Activated T-cell treated with anti-CD3 and anti-CD28 coated beads, Interleukin-2, amount 50 U/mL, for 72 hours (primary cell): ENCODE measurements around the gene FLRT2. TPM values are rescaled to one million over a fixed set of nuclear protein-coding genes. Genes with fewer than 3 reads are reported as not detected.

Experiments
- ATAC-seq, 2 donors: fragments of 150-1000 bp; cut with Tn5 transposase; replicated peaks in 1 of 2; 2 replicates each; pipeline ENCODE4 v1.10.0; 2021; ENCODE audit warnings: moderate library complexity in 2 of 2, mild to moderate bottlenecking in 1 of 2
- DNase-seq, 2 donors: peaks; one replicate each; pipeline ENCODE4 v3.0.0; 2021 to 2022; ENCODE audit warnings: mixed read lengths in 1 of 2
- H3K27ac Mint-ChIP-seq: one replicate; pipeline ENCODE4 v1.8.0; 2022; ENCODE audit warnings: mild to moderate bottlenecking, moderate library complexity, mixed read lengths
- H3K27me3 Mint-ChIP-seq: one replicate; pipeline ENCODE4 v1.8.0; 2022; ENCODE audit warnings: low read depth, mixed read lengths
- H3K36me3 Mint-ChIP-seq, 2 donors: one replicate each; pipeline ENCODE4 v1.8.0; 2022; ENCODE audit warnings: mixed read lengths in 2 of 2, mild to moderate bottlenecking in 1 of 2; ENCODE audit not compliant: insufficient read depth in 2 of 2
- H3K4me1 Mint-ChIP-seq: one replicate; pipeline ENCODE4 v1.8.0; 2022; ENCODE audit warnings: low read depth, mixed read lengths
- H3K4me3 Mint-ChIP-seq, 2 donors: one replicate each; pipeline ENCODE4 v1.8.0; 2022; ENCODE audit warnings: mild to moderate bottlenecking in 2 of 2, mixed read lengths in 2 of 2, moderate library complexity in 2 of 2
- H3K9me3 Mint-ChIP-seq, 2 donors: one replicate each; pipeline ENCODE4 v1.8.0; 2022; ENCODE audit warnings: mixed read lengths in 2 of 2
- total RNA-seq, 2 donors: library from RNA; stranded (reverse); gene quantifications; one replicate each; pipeline ENCODE4 v1.2.3, GENCODE V29; 2022

The FLRT2 gene
- total RNA-seq, 2 donors from 2014 or later, result not detected

- ATAC-seq, result no peak
- no peaks in the 10 kb centered on the region for H3K27me3 Mint-ChIP-seq
- H3K36me3 Mint-ChIP-seq, result no peaks in the 10 kb centered on the region
- peaks cover 1 to 2% of the 10 kb centered on the region in 2 donors for H3K9me3 Mint-ChIP-seq
- H3K27ac Mint-ChIP-seq, result no peak overlapping the region
- no peak overlapping the region for H3K4me3 Mint-ChIP-seq
- H3K4me1 Mint-ChIP-seq, result no peaks in the 10 kb centered on the region
- no peak for DNase-seq
Measured at GRCh38 chr14:85596562-85596961, 66.6 kb downstream of the FLRT2 start.

- H3K27me3 Mint-ChIP-seq, result no peaks in the 10 kb centered on the region
- H3K36me3 Mint-ChIP-seq, result no peaks in the 10 kb centered on the region
- no peak overlapping the region for H3K4me3 Mint-ChIP-seq
Measured at GRCh38 chr14:85597701-85598100, 67.8 kb downstream of the FLRT2 start.

GRCh38 chr14:85599939-85600338 lies 70.0 kb downstream of the FLRT2 start:
- no peak for ATAC-seq
- no peaks in the 10 kb centered on the region for H3K36me3 Mint-ChIP-seq
- no peak overlapping the region for H3K27ac Mint-ChIP-seq
- H3K27me3 Mint-ChIP-seq, result no peaks in the 10 kb centered on the region
- H3K4me1 Mint-ChIP-seq, result no peaks in the 10 kb centered on the region
- DNase-seq, result no peak
- H3K4me3 Mint-ChIP-seq, result no peak overlapping the region
- peaks cover 1 to 5% of the 10 kb centered on the region in 2 donors for H3K9me3 Mint-ChIP-seq

More at GRCh38 chr14:85597701-85598100, 67.8 kb downstream of the FLRT2 start:
- Mint-ChIP-seq H3K9me3 (peaks cover 1 to 2% of the 10 kb centered on the region in 2 donors), H3K27ac (no peak overlapping the region), H3K4me1 (no peaks in the 10 kb centered on the region)
- no peak for DNase-seq
- ATAC-seq, result no peak

- ATAC-seq, result no peak
- Mint-ChIP-seq H3K4me3 (no peak overlapping the region), H3K9me3 (peaks cover 1 to 5% of the 10 kb centered on the region in 2 donors), H3K4me1 (no peaks in the 10 kb centered on the region), H3K36me3 (no peaks in the 10 kb centered on the region), H3K27me3 (no peaks in the 10 kb centered on the region), H3K27ac (no peak overlapping the region)
- no peak for DNase-seq
Measured at GRCh38 chr14:85601246-85601645, 71.3 kb downstream of the FLRT2 start.

- ATAC-seq, result no peak
- Mint-ChIP-seq H3K9me3 (peaks cover 1 to 5% of the 10 kb centered on the region in 2 donors), H3K27ac (no peak overlapping the region), H3K27me3 (no peaks in the 10 kb centered on the region), H3K4me1 (no peaks in the 10 kb centered on the region), H3K4me3 (no peak overlapping the region), H3K36me3 (no peaks in the 10 kb centered on the region)
- DNase-seq, result no peak
Measured at GRCh38 chr14:85601690-85602089, 71.7 kb downstream of the FLRT2 start.

GRCh38 chr14:85602345-85602744 lies 72.4 kb downstream of the FLRT2 start:
- peaks cover 1 to 5% of the 10 kb centered on the region in 2 donors for H3K9me3 Mint-ChIP-seq
- DNase-seq, result no peak
- H3K27ac Mint-ChIP-seq, result no peak overlapping the region
- H3K36me3 Mint-ChIP-seq, result no peaks in the 10 kb centered on the region
- no peaks in the 10 kb centered on the region for H3K27me3 Mint-ChIP-seq
- H3K4me3 Mint-ChIP-seq, result no peak overlapping the region
- no peaks in the 10 kb centered on the region for H3K4me1 Mint-ChIP-seq
- ATAC-seq, result no peak

GRCh38 chr14:85604021-85604420 lies 74.1 kb downstream of the FLRT2 start:
- Mint-ChIP-seq H3K27ac (no peak overlapping the region), H3K4me3 (no peak overlapping the region), H3K36me3 (no peaks in the 10 kb centered on the region), H3K9me3 (peaks cover 3 to 7% of the 10 kb centered on the region in 2 donors), H3K27me3 (no peaks in the 10 kb centered on the region), H3K4me1 (no peaks in the 10 kb centered on the region)
- no peak for DNase-seq
- no peak for ATAC-seq

GRCh38 chr14:85604714-85605113 lies 74.8 kb downstream of the FLRT2 start:
- ATAC-seq, result no peak
- no peak overlapping the region for H3K27ac Mint-ChIP-seq
- no peaks in the 10 kb centered on the region for H3K27me3 Mint-ChIP-seq
- no peak for DNase-seq
- H3K4me3 Mint-ChIP-seq, result no peak overlapping the region
- no peaks in the 10 kb centered on the region for H3K4me1 Mint-ChIP-seq
- no peaks in the 10 kb centered on the region for H3K36me3 Mint-ChIP-seq
- peaks cover 3 to 7% of the 10 kb centered on the region in 2 donors for H3K9me3 Mint-ChIP-seq

- Mint-ChIP-seq H3K27me3 (no peaks in the 10 kb centered on the region), H3K27ac (no peak overlapping the region), H3K4me3 (no peak overlapping the region), H3K36me3 (no peaks in the 10 kb centered on the region), H3K4me1 (no peaks in the 10 kb centered on the region), H3K9me3 (peaks cover 2 to 10% of the 10 kb centered on the region in 2 donors)
- no peak for ATAC-seq
- DNase-seq, result no peak
Measured at GRCh38 chr14:85607651-85608081, 77.7 kb downstream of the FLRT2 start.

- Mint-ChIP-seq H3K36me3 (no peaks in the 10 kb centered on the region), H3K4me1 (no peaks in the 10 kb centered on the region), H3K4me3 (no peak overlapping the region), H3K27ac (no peak overlapping the region), H3K9me3 (peaks cover 0 to 4% of the 10 kb centered on the region in 2 donors), H3K27me3 (no peaks in the 10 kb centered on the region)
- no peak for DNase-seq
- ATAC-seq, result no peak
Measured at GRCh38 chr14:85613496-85613895, 83.6 kb downstream of the FLRT2 start.

GRCh38 chr14:85616386-85616885 lies 86.5 kb downstream of the FLRT2 start:
- H3K9me3 Mint-ChIP-seq, result no peaks in the 10 kb centered on the region
- H3K4me3 Mint-ChIP-seq, result no peak overlapping the region
- H3K4me1 Mint-ChIP-seq, result no peaks in the 10 kb centered on the region

GRCh38 chr14:85616886-85617285 lies 86.9 kb downstream of the FLRT2 start:
- ATAC-seq, result no peak
- H3K27ac Mint-ChIP-seq, result no peak overlapping the region
- no peaks in the 10 kb centered on the region for H3K36me3 Mint-ChIP-seq
- H3K27me3 Mint-ChIP-seq, result no peaks in the 10 kb centered on the region
- no peak for DNase-seq
- H3K9me3 Mint-ChIP-seq, result no peaks in the 10 kb centered on the region
- no peak overlapping the region for H3K4me3 Mint-ChIP-seq
- no peaks in the 10 kb centered on the region for H3K4me1 Mint-ChIP-seq

More at GRCh38 chr14:85616386-85616885, 86.5 kb downstream of the FLRT2 start:
- DNase-seq (no peak), ATAC-seq (no peak)
- H3K27ac Mint-ChIP-seq, result no peak overlapping the region
- no peaks in the 10 kb centered on the region for H3K36me3 Mint-ChIP-seq
- H3K27me3 Mint-ChIP-seq, result no peaks in the 10 kb centered on the region

GRCh38 chr14:85617791-85618190 lies 87.8 kb downstream of the FLRT2 start:
- ATAC-seq, result no peak
- no peak overlapping the region for H3K27ac Mint-ChIP-seq
- DNase-seq, result no peak
- no peaks in the 10 kb centered on the region for H3K4me1 Mint-ChIP-seq
- no peaks in the 10 kb centered on the region for H3K27me3 Mint-ChIP-seq
- no peaks in the 10 kb centered on the region for H3K36me3 Mint-ChIP-seq
- H3K4me3 Mint-ChIP-seq, result no peak overlapping the region
- H3K9me3 Mint-ChIP-seq, result no peaks in the 10 kb centered on the region

GRCh38 chr14:85618390-85618789 lies 88.4 kb downstream of the FLRT2 start:
- no peak for DNase-seq
- Mint-ChIP-seq H3K36me3 (no peaks in the 10 kb centered on the region), H3K4me1 (no peaks in the 10 kb centered on the region), H3K27me3 (no peaks in the 10 kb centered on the region), H3K4me3 (no peak overlapping the region), H3K27ac (no peak overlapping the region), H3K9me3 (no peaks in the 10 kb centered on the region)
- no peak for ATAC-seq
